GM19468 (cell line): Measurements from ENCODE around the gene CKMT2.

Experiments used
- ATAC-seq: cut with Tn5 transposase; IDR thresholded peaks from one replicate; pipeline ENCODE4 v1.9.1; 2021; ENCODE audit warnings: mild to moderate bottlenecking, moderate library complexity, moderate number of reproducible peaks; ENCODE audit not compliant: unreplicated experiment; ENCODE audit errors: extremely low read depth

Gene CKMT2

GRCh38 chr5:81300921-81301270 lies 67.8 kb downstream of the CKMT2 start:
- no peak for ATAC-seq

GRCh38 chr5:81301271-81302015 lies 68.3 kb downstream of the CKMT2 start, which contains the start of gene ZCCHC9:
Gene ZCCHC9 (plus strand): TSS chr5:81301587. CDS start chr5:81304758, 3,171 bp downstream.
- ATAC-seq, result peak; percentile 99

GRCh38 chr5:81302596-81302995 lies 69.5 kb downstream of the CKMT2 start:
- ATAC-seq, result no peak

- no peak for ATAC-seq
Measured at GRCh38 chr5:81303563-81303962, 70.4 kb downstream of the CKMT2 start.

GRCh38 chr5:81305785-81306184 lies 72.7 kb downstream of the CKMT2 start:
- no peak for ATAC-seq

GRCh38 chr5:81308836-81309235 lies 75.7 kb downstream of the CKMT2 start:
- ATAC-seq, result no peak

GRCh38 chr5:81310402-81311063 lies 77.4 kb downstream of the CKMT2 start:
- ATAC-seq, result no peak

GRCh38 chr5:81313278-81313677 lies 80.2 kb downstream of the CKMT2 start:
- no peak for ATAC-seq

GRCh38 chr5:81313686-81314085 lies 80.6 kb downstream of the CKMT2 start:
- no peak for ATAC-seq

- ATAC-seq, result no peak
Measured at GRCh38 chr5:81314581-81314980, 81.5 kb downstream of the CKMT2 start.

GRCh38 chr5:81315336-81315735 lies 82.2 kb downstream of the CKMT2 start:
- no peak for ATAC-seq

- no peak for ATAC-seq
Measured at GRCh38 chr5:81315830-81316229, 82.7 kb downstream of the CKMT2 start.
